Activated B cell treated with CpG ODN at 0.5 μM for 24 hours (primary cell): Measurements from ENCODE around the gene MIEF1. TPM values are rescaled to one million over a fixed set of nuclear protein-coding genes. Genes with fewer than 3 reads are reported as not detected.

Experiments used
- ATAC-seq: fragments of 200-7000 bp; cut with Tn5 transposase; one replicate; pipeline ENCODE4 v1.10.0; 2021; ENCODE audit warnings: low read depth, mild to moderate bottlenecking, moderate library complexity
- CTCF ChIA-PET: fragments of 350-600 bp; sonication (Branson Sonifier 250); formaldehyde crosslinking; loops from one replicate; lab custom pipeline; 2021; ENCODE audit warnings: antibody characterized with exemption; lab: Charles Lee
- POLR2A ChIA-PET: fragments of 350-600 bp; sonication (Branson Sonifier 250); formaldehyde crosslinking; loops from one replicate; lab custom pipeline; 2021; ENCODE audit warnings: antibody characterized with exemption; lab: Charles Lee
- DNase-seq: peaks from one replicate; pipeline ENCODE4 v3.0.0; 2022
- H3K27ac Mint-ChIP-seq: one replicate; pipeline ENCODE4 v1.8.0; 2020; ENCODE audit warnings: mixed read lengths
- H3K27me3 Mint-ChIP-seq: one replicate; pipeline ENCODE4 v1.8.0; 2021; ENCODE audit warnings: mixed read lengths
- H3K36me3 Mint-ChIP-seq: one replicate; pipeline ENCODE4 v1.8.0; 2021; ENCODE audit warnings: low read depth, mixed read lengths
- H3K4me1 Mint-ChIP-seq: one replicate; pipeline ENCODE4 v1.8.0; 2021; ENCODE audit warnings: mixed read lengths
- H3K4me3 Mint-ChIP-seq: one replicate; pipeline ENCODE4 v1.8.0; 2020; ENCODE audit warnings: mild to moderate bottlenecking, mixed read lengths
- H3K9me3 Mint-ChIP-seq: one replicate; pipeline ENCODE4 v1.8.0; 2020; ENCODE audit warnings: mixed read lengths
- intact Hi-C: fragments of 100-400 bp; cut with micrococcal nuclease; formaldehyde crosslinking; loops from one replicate; pipeline ENCODE4 v1.15.1; 2024
- total RNA-seq: library from RNA; stranded (reverse); gene quantifications from 2 replicates; pipeline ENCODE4 v1.2.3, GENCODE V29; 2022
- TF ChIP-seq, protein P1 (sequence below): fragments of 200-600 bp; IDR thresholded peaks from one replicate; pipeline ENCODE4 v1.8.0; 2022; ENCODE audit warnings: antibody characterized with exemption, mild to moderate bottlenecking

MIEF1 gene
- total RNA-seq, 1 donor from 2014 or later: 41.3 TPM

DNA sequence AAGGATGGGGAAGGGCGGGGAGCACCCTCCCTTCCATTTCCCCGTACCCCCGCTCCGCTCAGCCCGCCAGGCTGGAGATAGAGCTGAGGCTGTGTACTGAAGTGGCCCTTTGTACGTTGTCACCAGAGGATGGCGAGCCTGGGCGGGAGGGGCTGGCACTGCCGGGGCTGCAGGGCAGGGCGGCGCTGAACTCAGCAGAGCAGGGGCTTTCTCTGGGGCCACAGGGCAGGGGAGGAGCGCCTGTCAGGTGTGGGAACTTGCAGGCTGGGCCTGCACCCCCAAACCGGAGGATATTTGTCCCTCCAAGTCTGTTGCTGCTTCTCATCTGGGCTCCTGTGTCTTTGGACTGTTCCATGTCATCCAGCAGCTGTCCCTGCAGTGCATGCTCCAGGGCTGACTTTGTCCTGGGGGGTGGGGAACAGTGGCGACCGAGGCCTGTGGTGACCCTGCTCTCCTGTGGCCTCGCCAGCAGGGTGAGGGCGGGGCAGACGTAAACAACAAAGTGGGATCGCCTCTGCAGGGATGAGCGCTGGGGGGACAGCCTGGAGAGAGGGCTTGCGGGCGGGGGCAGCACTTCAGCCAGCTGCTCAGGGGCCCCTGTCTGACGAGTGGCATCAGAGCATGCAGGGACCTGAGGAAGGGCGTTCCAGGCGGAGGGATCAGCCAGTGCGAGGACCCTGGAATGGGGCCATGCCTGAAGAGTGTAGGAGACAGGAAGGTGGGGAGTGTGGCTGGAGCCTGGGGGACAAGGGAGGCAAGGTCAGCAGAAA lies 32.2 kb upstream of the MIEF1 start:
- no peak overlapping the region for H3K4me3 Mint-ChIP-seq
- POLR2A ChIA-PET: interaction anchor here (1.2 to 3.9 kb wide), 6 partner anchors 11 to 53 kb away, joined by 3 to 44 read pairs (median 12); partner anchors contain the start of gene ATF4
- intact Hi-C loops: loop anchor here (2.0 kb wide), 1 partner anchor 23 kb away; no protein-coding TSS in a partner anchor
- H3K4me1 Mint-ChIP-seq: peaks cover 86% of the 10 kb centered on the region
- peaks cover 2% of the 10 kb centered on the region for H3K36me3 Mint-ChIP-seq
- no peaks in the 10 kb centered on the region for H3K9me3 Mint-ChIP-seq
- ATAC-seq (no peak), DNase-seq (no peak)
- peak overlapping the region; percentile 90 for H3K27ac Mint-ChIP-seq
- H3K27me3 Mint-ChIP-seq: no peaks in the 10 kb centered on the region
- CTCF ChIA-PET: interaction anchor here (1.1 to 1.3 kb wide), 2 partner anchors 26 to 33 kb away, joined by 3 to 4 read pairs; no protein-coding TSS in a partner anchor
- TF ChIP-seq, protein P1, sequence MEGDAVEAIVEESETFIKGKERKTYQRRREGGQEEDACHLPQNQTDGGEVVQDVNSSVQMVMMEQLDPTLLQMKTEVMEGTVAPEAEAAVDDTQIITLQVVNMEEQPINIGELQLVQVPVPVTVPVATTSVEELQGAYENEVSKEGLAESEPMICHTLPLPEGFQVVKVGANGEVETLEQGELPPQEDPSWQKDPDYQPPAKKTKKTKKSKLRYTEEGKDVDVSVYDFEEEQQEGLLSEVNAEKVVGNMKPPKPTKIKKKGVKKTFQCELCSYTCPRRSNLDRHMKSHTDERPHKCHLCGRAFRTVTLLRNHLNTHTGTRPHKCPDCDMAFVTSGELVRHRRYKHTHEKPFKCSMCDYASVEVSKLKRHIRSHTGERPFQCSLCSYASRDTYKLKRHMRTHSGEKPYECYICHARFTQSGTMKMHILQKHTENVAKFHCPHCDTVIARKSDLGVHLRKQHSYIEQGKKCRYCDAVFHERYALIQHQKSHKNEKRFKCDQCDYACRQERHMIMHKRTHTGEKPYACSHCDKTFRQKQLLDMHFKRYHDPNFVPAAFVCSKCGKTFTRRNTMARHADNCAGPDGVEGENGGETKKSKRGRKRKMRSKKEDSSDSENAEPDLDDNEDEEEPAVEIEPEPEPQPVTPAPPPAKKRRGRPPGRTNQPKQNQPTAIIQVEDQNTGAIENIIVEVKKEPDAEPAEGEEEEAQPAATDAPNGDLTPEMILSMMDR: no peak

DNA sequence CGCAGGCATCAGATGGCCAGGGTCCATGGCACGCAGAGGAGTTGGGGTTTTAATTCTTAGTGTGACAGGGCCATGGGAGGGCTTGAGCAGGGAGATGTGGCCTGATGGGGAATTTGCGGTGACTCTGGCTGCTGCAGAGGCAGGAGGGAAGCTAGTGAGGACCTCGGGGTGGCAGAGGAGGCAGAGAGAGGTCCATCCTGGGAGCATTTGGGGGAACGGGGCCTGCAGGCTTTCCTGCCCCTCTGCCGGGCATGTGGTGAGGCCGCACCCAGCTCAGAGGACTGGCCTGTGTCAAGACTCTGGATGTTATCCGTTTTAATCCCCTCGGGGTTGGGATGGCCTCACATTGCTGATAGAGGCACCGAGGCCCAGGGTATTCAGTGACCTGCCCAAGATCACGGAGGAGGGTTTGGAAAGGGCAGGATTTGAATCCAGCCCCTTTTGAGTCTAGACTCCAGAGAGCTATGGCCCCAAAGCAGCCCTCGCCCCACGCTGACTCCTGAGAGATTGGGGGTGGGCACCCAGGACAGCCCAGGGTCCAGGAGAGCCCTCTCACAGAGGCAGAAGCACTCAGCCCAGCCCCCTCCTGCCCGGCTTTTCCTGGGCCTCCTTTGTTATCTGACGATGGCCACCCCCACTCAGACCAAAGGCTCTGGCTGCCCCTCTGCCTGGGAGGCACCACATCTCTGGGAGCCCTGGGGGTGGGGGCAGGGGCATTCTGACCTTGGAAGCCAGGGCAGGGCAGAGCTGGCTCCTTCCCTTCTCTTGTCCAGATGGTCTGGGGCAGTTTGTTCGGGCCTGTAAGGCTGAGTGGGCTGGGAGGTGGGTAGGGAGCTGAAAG lies 31.4 kb upstream of the MIEF1 start:
- no peaks in the 10 kb centered on the region for H3K27me3 Mint-ChIP-seq
- DNase-seq (no peak), ATAC-seq (no peak)
- ChIA-PET POLR2A (interaction anchor here (0.9 to 3.9 kb wide), 13 partner anchors 8 to 152 kb away, joined by 3 to 44 read pairs (median 9); partner anchors contain the start of genes ATF4 and RPL3), CTCF (interaction anchor here (0.7 to 2.2 kb wide), 5 partner anchors 23 to 44 kb away, joined by 3 to 9 read pairs (median 4); no protein-coding TSS in a partner anchor)
- H3K27ac Mint-ChIP-seq: peak overlapping the region; percentile 90
- H3K4me1 Mint-ChIP-seq: peaks cover 80% of the 10 kb centered on the region
- TF ChIP-seq, protein P1: no peak
- H3K4me3 Mint-ChIP-seq: peak overlapping the region; percentile 63
- intact Hi-C loops: loop anchor here (1.0 to 2.0 kb wide), 3 partner anchors 8 to 23 kb away; no protein-coding TSS in a partner anchor
- H3K36me3 Mint-ChIP-seq: peaks cover 6% of the 10 kb centered on the region
- H3K9me3 Mint-ChIP-seq: no peaks in the 10 kb centered on the region

DNA sequence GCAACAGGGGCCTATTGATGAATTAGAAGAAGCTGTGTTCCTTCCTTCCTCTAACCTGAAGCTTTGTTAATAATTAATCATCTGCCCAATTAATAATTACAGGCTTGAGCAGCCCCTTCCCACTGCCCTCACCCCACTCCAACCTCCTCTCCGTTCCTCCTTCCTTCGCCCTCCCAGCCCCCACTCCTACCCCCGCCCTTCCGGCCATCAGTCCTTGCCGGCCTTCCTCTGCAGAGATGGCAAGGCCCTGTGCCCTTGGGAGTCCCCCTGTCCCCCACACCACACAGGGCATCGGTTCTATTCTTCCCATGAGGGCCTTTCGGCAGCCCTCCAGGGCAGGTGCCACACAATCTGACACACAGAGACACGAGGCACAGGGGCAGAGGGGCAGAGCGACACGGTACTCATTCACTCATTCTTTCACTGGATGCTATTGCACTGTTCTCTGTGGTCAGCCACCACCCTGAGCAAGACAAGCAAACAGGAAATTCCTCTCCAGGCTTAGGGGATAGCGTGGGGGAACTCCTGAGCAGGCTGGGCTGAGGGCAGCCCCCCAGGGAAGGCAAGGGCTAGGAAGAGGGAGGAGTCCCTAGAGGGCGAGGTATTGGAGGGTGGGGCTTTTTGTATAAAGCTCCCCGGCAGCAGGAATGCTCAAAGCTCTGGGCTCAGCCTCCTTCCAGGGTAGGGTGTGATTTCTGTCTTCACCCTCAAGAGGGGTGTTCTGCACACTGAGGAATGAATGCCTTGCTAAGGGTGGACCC lies 30.5 kb upstream of the MIEF1 start:
- H3K27ac Mint-ChIP-seq: peak overlapping the region; percentile 90
- ChIA-PET POLR2A (interaction anchor here (0.6 to 3.9 kb wide), 19 partner anchors 9 to 153 kb away, joined by 3 to 44 read pairs (median 5); partner anchors contain the start of genes ATF4, MIEF1, RPL3 and TAB1), CTCF (interaction anchor here (0.7 to 2.2 kb wide), 9 partner anchors 22 to 59 kb away, joined by 3 to 9 read pairs (median 4); no protein-coding TSS in a partner anchor)
- no peaks in the 10 kb centered on the region for H3K27me3 Mint-ChIP-seq
- intact Hi-C loops: loop anchor here (1.0 to 2.0 kb wide), 3 partner anchors 9 to 24 kb away; no protein-coding TSS in a partner anchor
- TF ChIP-seq, protein P1: no peak
- peaks cover 7% of the 10 kb centered on the region for H3K36me3 Mint-ChIP-seq
- ATAC-seq (peak; percentile 79), DNase-seq (peak; percentile 47)
- peaks cover 73% of the 10 kb centered on the region for H3K4me1 Mint-ChIP-seq
- no peaks in the 10 kb centered on the region for H3K9me3 Mint-ChIP-seq
- H3K4me3 Mint-ChIP-seq: peak overlapping the region; percentile 65

DNA sequence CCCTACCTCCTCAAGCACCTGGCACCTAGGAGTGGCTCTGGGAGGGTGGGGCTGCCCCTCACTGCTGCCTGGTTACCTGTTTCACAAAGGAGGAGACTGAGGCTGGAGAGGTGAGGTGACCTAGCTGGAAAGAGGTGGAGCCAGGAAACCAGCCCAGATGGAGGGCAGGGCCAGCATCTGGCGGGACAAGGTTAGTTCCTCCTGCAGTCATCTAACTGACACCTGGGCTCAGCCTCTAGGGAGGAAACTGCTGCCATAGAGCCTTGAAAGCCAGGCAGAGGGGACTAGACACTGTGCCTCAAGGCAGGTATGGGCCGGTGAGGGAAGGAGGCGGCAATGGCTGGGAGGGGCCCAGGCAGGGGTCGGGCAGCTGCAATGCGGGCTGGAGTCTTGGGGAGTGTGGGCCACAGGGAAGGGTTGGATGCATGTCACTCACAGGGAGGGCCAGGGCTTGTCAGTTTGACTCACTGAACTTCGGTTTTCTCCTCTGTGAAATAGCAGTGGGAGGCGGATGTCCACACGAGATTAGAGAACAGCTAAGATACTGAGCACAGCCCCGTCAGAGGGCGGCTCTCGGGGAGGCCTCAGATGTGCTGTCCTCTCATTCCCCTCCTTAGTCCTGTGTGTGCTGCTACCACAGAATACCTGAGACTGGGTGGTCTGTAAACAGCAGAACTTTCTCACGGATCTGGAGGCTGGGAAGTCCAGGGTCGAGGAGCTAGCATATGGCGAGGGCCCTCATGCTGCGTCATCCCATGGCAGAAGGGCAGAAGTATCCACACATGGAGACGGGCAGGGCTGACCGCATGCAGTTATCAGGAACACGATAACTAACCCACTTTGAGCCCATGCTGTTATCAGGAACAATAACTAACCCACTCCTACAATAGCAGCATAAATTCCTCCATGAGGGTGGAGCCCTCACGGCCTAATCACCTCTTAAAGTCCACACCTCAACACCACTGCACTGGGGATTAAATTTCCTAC lies 29.2 kb upstream of the MIEF1 start:
- H3K4me3 Mint-ChIP-seq: peak overlapping the region; percentile 65
- H3K4me1 Mint-ChIP-seq: peaks cover 60% of the 10 kb centered on the region
- CTCF ChIA-PET: interaction anchor here (0.9 to 2.2 kb wide), 4 partner anchors 21 to 42 kb away, joined by 3 to 9 read pairs (median 4); no protein-coding TSS in a partner anchor

More for the DNA sequence above, 29.2 kb upstream of the MIEF1 start:
- Mint-ChIP-seq H3K27ac (peak overlapping the region; percentile 90), H3K27me3 (no peaks in the 10 kb centered on the region), H3K36me3 (peaks cover 17% of the 10 kb centered on the region), H3K9me3 (no peaks in the 10 kb centered on the region)
- intact Hi-C loops: no loop called here
- ATAC-seq (peak; percentile 51), DNase-seq (peak; percentile 32)
- POLR2A ChIA-PET: interaction anchor here (0.6 to 3.9 kb wide), 10 partner anchors 9 to 642 kb away, joined by 3 to 44 read pairs (median 5); partner anchors contain the start of genes ATF4, RPL3 and TAB1
- TF ChIP-seq, protein P1: no peak
